IMR-90 (cell line): ENCODE data around the gene DOK6. TPM values are rescaled to one million over a fixed set of nuclear protein-coding genes. Genes with fewer than 3 reads are reported as not detected.

Experiments
- ATAC-seq: fragments of 200-7000 bp; cut with Tn5 transposase; 2 replicates; pipeline ENCODE4 v1.9.1; 2020; ENCODE audit warnings: low read depth, mild to moderate bottlenecking, moderate library complexity
- BruUV-seq: library from RNA; stranded (reverse); fragments of 400-500 nt; replicated peaks from 2 replicates; lab custom pipeline; 2021; lab: Mats Ljungman, UMichigan
- CTCF ChIA-PET: fragments of 300-600 bp; formaldehyde crosslinking; extraction: SDS; loops from one replicate; lab custom pipeline; 2021; ENCODE audit warnings: antibody characterized with exemption; lab: Yijun Ruan, JAX
- POLR2A ChIA-PET: fragments of 300-600 bp; sonication (Branson Sonifier 250); formaldehyde crosslinking; loops from one replicate; lab custom pipeline; 2022; ENCODE audit warnings: antibody characterized with exemption; ENCODE audit not compliant: unreplicated experiment; lab: Charles Lee
- DNase-seq: peaks from one replicate; pipeline ENCODE4 v3.0.0; 2013
- H2AFZ ChIP-seq: replicated peaks from 2 replicates; pipeline ENCODE3; 2013; ENCODE audit warnings: low read length, mild to moderate bottlenecking; ENCODE audit not compliant: poor library complexity
- H2AK5ac ChIP-seq: 2 replicates; pipeline ENCODE4 v1.6.1; 2013; ENCODE audit warnings: low read depth, low read length, inconsistent platforms
- H2AK9ac ChIP-seq: replicated peaks from 2 replicates; pipeline ENCODE3; 2013; ENCODE audit warnings: mild to moderate bottlenecking, low read depth, low read length, moderate library complexity; ENCODE audit not compliant: poor library complexity
- H2BK120ac ChIP-seq: 2 replicates; pipeline ENCODE4 v1.6.1; 2013; ENCODE audit warnings: low read depth, low read length, inconsistent platforms
- H2BK15ac ChIP-seq: 3 replicates; pipeline ENCODE4 v1.6.1; 2013; ENCODE audit warnings: low read depth, low read length, inconsistent platforms
- H2BK20ac ChIP-seq: 2 replicates; pipeline ENCODE4 v1.6.1; 2013; ENCODE audit warnings: low read depth, mild to moderate bottlenecking, inconsistent platforms, low read length, moderate library complexity
- H2BK5ac ChIP-seq: 2 replicates; pipeline ENCODE4 v1.6.1; 2013; ENCODE audit warnings: mild to moderate bottlenecking, low read depth, low read length, inconsistent platforms; ENCODE audit not compliant: poor library complexity, severe bottlenecking
- H3K14ac ChIP-seq: replicated peaks from 2 replicates; pipeline ENCODE4 v1.6.1; 2013; ENCODE audit warnings: low read depth, low read length, inconsistent platforms
- H3K18ac ChIP-seq: 2 replicates; pipeline ENCODE4 v1.6.1; 2013; ENCODE audit warnings: low read depth, low read length, control low read depth
- H3K23ac ChIP-seq: 2 replicates; pipeline ENCODE4 v1.6.1; 2013; ENCODE audit warnings: low read depth, low read length, inconsistent platforms
- H3K27ac ChIP-seq: 2 replicates; pipeline ENCODE4 v1.5.1; 2013; ENCODE audit warnings: mild to moderate bottlenecking, control low read depth, low read length; ENCODE audit not compliant: insufficient read depth
- H3K27me3 ChIP-seq: 2 replicates; pipeline ENCODE4 v1.6.1; 2013; ENCODE audit warnings: low read length; ENCODE audit not compliant: control insufficient read depth, insufficient read depth
- H3K36me3 ChIP-seq: 2 replicates; pipeline ENCODE4 v1.6.1; 2013; ENCODE audit warnings: low read length, mixed read lengths; ENCODE audit not compliant: control insufficient read depth, insufficient read depth
- H3K4ac ChIP-seq: 2 replicates; pipeline ENCODE4 v1.6.1; 2013; ENCODE audit warnings: low read depth, low read length, inconsistent platforms
- H3K4me1 ChIP-seq: 2 replicates; pipeline ENCODE4 v1.6.1; 2013; ENCODE audit warnings: low read length, mixed read lengths; ENCODE audit not compliant: control insufficient read depth, insufficient read depth
- H3K4me2 ChIP-seq: 2 replicates; pipeline ENCODE4 v1.6.1; 2013; ENCODE audit warnings: low read depth, mild to moderate bottlenecking, control low read depth, low read length, moderate library complexity
- H3K4me3 ChIP-seq: 2 replicates; pipeline ENCODE4 v1.5.1; 2013; ENCODE audit warnings: low read depth, mild to moderate bottlenecking, control low read depth, low read length, moderate library complexity; ENCODE audit not compliant: insufficient read depth
- H3K56ac ChIP-seq: 2 replicates; pipeline ENCODE4 v1.6.1; 2013; ENCODE audit warnings: low read length, inconsistent platforms; ENCODE audit not compliant: insufficient read depth; ENCODE audit errors: extremely low read depth
- H3K79me1 ChIP-seq, 2 experiments: 2 replicates each; pipeline ENCODE4 v1.6.1; 2013; ENCODE audit warnings: low read length in 2 of 2, inconsistent platforms in 1 of 2, low read depth in 1 of 2
- H3K9ac ChIP-seq: 2 replicates; pipeline ENCODE4 v1.6.1; 2013; ENCODE audit warnings: low read depth, low read length, control low read depth
- H3K9me1 ChIP-seq: 2 replicates; pipeline ENCODE4 v1.6.1; 2013; ENCODE audit warnings: low read length, inconsistent platforms; ENCODE audit not compliant: insufficient read depth
- H3K9me3 ChIP-seq: 2 replicates; pipeline ENCODE4 v1.6.1; 2013; ENCODE audit warnings: low read length; ENCODE audit not compliant: control insufficient read depth, insufficient read depth
- H4K20me1 ChIP-seq: 2 replicates; pipeline ENCODE4 v1.6.1; 2013; ENCODE audit warnings: low read length, inconsistent platforms; ENCODE audit not compliant: insufficient read depth
- H4K5ac ChIP-seq: 2 replicates; pipeline ENCODE4 v1.6.1; 2013; ENCODE audit warnings: mild to moderate bottlenecking, low read depth, low read length, control low read depth
- H4K8ac ChIP-seq, 2 experiments: 2 replicates each; pipeline ENCODE4 v1.6.1; 2013; ENCODE audit warnings: low read depth in 2 of 2, low read length in 2 of 2, control low read depth in 1 of 2, inconsistent platforms in 1 of 2
- H4K91ac ChIP-seq: 2 replicates; pipeline ENCODE4 v1.6.1; 2013; ENCODE audit warnings: low read depth, low read length, inconsistent platforms; ENCODE audit not compliant: insufficient read depth
- BHLHE40 ChIP-seq: fragments of 150-350 bp; IDR thresholded peaks from 2 replicates; pipeline ENCODE4 v1.6.1; 2016; ENCODE audit warnings: mild to moderate bottlenecking, low read depth, low read length
- FOS ChIP-seq: fragments of 150-350 bp; IDR thresholded peaks from 2 replicates; pipeline ENCODE4 v1.6.1; 2016; ENCODE audit warnings: low read depth, low read length
- MXI1 ChIP-seq: IDR thresholded peaks from 2 replicates; pipeline ENCODE4 v1.6.1; 2012; ENCODE audit warnings: low read depth, mild to moderate bottlenecking, low read length, moderate library complexity, borderline replicate concordance
- POLR2A ChIP-seq: IDR thresholded peaks from 2 replicates; pipeline ENCODE4 v1.6.1; 2012; ENCODE audit warnings: mild to moderate bottlenecking, low read depth, low read length
- RCOR1 ChIP-seq: IDR thresholded peaks from 2 replicates; pipeline ENCODE4 v1.6.1; 2012; ENCODE audit warnings: mild to moderate bottlenecking, low read length, improper control_type of control experiment; ENCODE audit not compliant: insufficient replicate concordance
- SMC3 ChIP-seq: fragments of 150-350 bp; IDR thresholded peaks from 2 replicates; pipeline ENCODE4 v1.6.1; 2016; ENCODE audit warnings: low read depth, mild to moderate bottlenecking, antibody characterized with exemption, low read length, moderate library complexity
- WGBS, 2 experiments: methylation state at CpG; one replicate each; pipeline versions ENCODE4 v1.1.5 to v1.1.7; 2013; ENCODE audit warnings: missing lambda C conversion rate in 2 of 2; ENCODE audit not compliant: insufficient read length in 1 of 2; ENCODE audit errors: extremely low coverage in 2 of 2; 5-methylcytosine and 5-hydroxymethylcytosine counted together
- dilution Hi-C: fragments of 300-500 bp; cut with HindIII; formaldehyde crosslinking; loops from one replicate; pipeline ENCODE4 v1.14.3; 2018; ENCODE audit warnings: low sequenced_read_pairs; ENCODE audit not compliant: unreplicated experiment
- in situ Hi-C: fragments of 300-500 bp; cut with MboI; formaldehyde crosslinking; loops from 3 replicates; pipeline ENCODE4 v1.14.3; 2019; ENCODE audit warnings: low sequenced_read_pairs, inconsistent platforms, mixed read lengths
- intact Hi-C: fragments of 100-400 bp; cut with micrococcal nuclease; formaldehyde crosslinking; loops from 2 replicates; pipeline ENCODE4 v1.10.0; 2022
- polyA plus RNA-seq, 3 experiments: library from polyadenylated mRNA; depleted of rRNA; stranded (reverse); fragments of >200 nt; gene quantifications; 2 replicates each; pipeline ENCODE4 v1.2.3, GENCODE V29; 2012; ENCODE audit warnings: low replicate concordance in 1 of 3
- total RNA-seq: library from RNA; depleted of rRNA; stranded (reverse); fragments of >200 nt; gene quantifications from 2 replicates; pipeline ENCODE4 v1.2.3, GENCODE V29; 2012

The DOK6 gene
- total and polyA plus RNA-seq, 2 of the 4 experiments (the other 2 are of a cell fraction) = 1.9 to 2.7 TPM

DNA sequence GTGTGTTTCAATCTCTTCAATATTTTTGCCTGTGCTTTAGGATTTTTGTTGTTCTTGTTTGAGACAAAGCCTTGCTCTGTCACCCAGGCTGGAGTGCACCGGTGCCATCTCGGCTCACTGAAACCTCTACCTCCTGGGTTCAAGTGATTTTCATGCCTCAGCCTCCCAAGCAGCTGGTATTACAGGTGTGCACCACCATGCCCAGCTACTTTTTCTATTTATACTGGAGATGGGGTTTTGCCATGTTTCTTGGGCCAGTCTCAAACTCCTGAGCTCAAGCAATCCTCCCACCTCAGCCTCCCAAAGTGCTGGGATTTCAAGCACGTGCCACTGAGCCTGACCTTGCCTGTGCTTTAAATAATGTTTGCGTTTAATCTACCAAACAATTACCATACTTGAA, 43.1 kb upstream of the DOK6 start:
- peaks cover 1% of the 10 kb centered on the region; the same call in 1 of the 2 replicates for H3K9me3 ChIP-seq
- H3K9ac ChIP-seq = no peak overlapping the region
- DNase-seq (no peak), ATAC-seq (no peak)
- no peak overlapping the region for H3K4me2 ChIP-seq
- H2AK5ac ChIP-seq = no peak overlapping the region
- no peak overlapping the region for H3K23ac ChIP-seq
- no peaks in the 10 kb centered on the region for H4K20me1 ChIP-seq
- BruUV-seq = no TSS peak
- H2AK9ac ChIP-seq = no peak overlapping the region
- intact Hi-C loops (no loop called here), dilution Hi-C loops (no loop called here), in situ Hi-C loops (no loop called here)
- H2BK15ac ChIP-seq = no peak overlapping the region
- no peak overlapping the region for H3K4ac ChIP-seq
- H3K9me1 ChIP-seq = no peaks in the 10 kb centered on the region
- TF ChIP-seq FOS (no peak), SMC3 (no peak), POLR2A (no peak), MXI1 (no peak), RCOR1 (no peak), BHLHE40 (no peak)
- H2BK20ac ChIP-seq = no peak overlapping the region
- no peak overlapping the region for H3K18ac ChIP-seq
- H4K91ac ChIP-seq = no peak overlapping the region
- H4K5ac ChIP-seq = no peak overlapping the region
- H3K27ac ChIP-seq = no peak overlapping the region
- ChIA-PET CTCF (no interaction called here), POLR2A (no interaction called here)
- H3K4me1 ChIP-seq = no peaks in the 10 kb centered on the region
- no peak overlapping the region for H2BK120ac ChIP-seq
- no peak overlapping the region for H4K8ac ChIP-seq
- H3K4me3 ChIP-seq = no peak overlapping the region
- H3K27me3 ChIP-seq = no peaks in the 10 kb centered on the region
- no peak overlapping the region for H2AFZ ChIP-seq
- H3K79me1 ChIP-seq = no peaks in the 10 kb centered on the region
- H2BK5ac ChIP-seq = no peak overlapping the region
- no CpG with 5 or more reads among the region's 4 CpGs for WGBS, 2 experiments
- no peaks in the 10 kb centered on the region for H3K36me3 ChIP-seq
- no peak overlapping the region for H3K56ac ChIP-seq
- H3K14ac ChIP-seq = no peak overlapping the region
